H9 (cell line): Measurements from ENCODE around the gene RNF208. TPM values are rescaled to one million over a fixed set of nuclear protein-coding genes. Genes with fewer than 3 reads are reported as not detected.

Source experiments
- DNase-seq: peaks from one replicate; pipeline ENCODE4 v3.0.0-alpha.2; 2017
- H2AFZ ChIP-seq: one replicate; pipeline ENCODE4 v1.6.1; 2013; ENCODE audit warnings: mild to moderate bottlenecking, low read length, control low read depth, moderate library complexity
- H2AK5ac ChIP-seq: 2 replicates; pipeline ENCODE4 v1.6.1; 2013; ENCODE audit warnings: low read length, control low read depth, mixed read lengths; ENCODE audit not compliant: insufficient read length
- H2BK120ac ChIP-seq: one replicate; pipeline ENCODE4 v1.6.1; 2013; ENCODE audit warnings: low read depth, mild to moderate bottlenecking, low read length, control low read depth, inconsistent platforms; ENCODE audit not compliant: poor library complexity, severe bottlenecking
- H2BK12ac ChIP-seq: 2 replicates; pipeline ENCODE4 v1.6.1; 2013; ENCODE audit warnings: low read length, control low read depth, mixed read lengths, low read depth; ENCODE audit not compliant: insufficient read length
- H2BK15ac ChIP-seq: 2 replicates; pipeline ENCODE4 v1.6.1; 2013; ENCODE audit warnings: low read depth, low read length, control low read depth
- H2BK20ac ChIP-seq: one replicate; pipeline ENCODE4 v1.6.1; 2013; ENCODE audit warnings: low read depth, mild to moderate bottlenecking, low read length, control low read depth, inconsistent platforms; ENCODE audit not compliant: poor library complexity, severe bottlenecking
- H2BK5ac ChIP-seq: 2 replicates; pipeline ENCODE4 v1.6.1; 2013; ENCODE audit warnings: low read length, control low read depth, mixed read lengths; ENCODE audit not compliant: insufficient read length
- H3K14ac ChIP-seq: 2 replicates; pipeline ENCODE4 v1.6.1; 2013; ENCODE audit warnings: low read length, control low read depth; ENCODE audit not compliant: insufficient read depth
- H3K18ac ChIP-seq: 2 replicates; pipeline ENCODE4 v1.6.1; 2013; ENCODE audit warnings: low read depth, mild to moderate bottlenecking, mixed read lengths, low read length, control low read depth; ENCODE audit not compliant: insufficient read length
- H3K23ac ChIP-seq: 2 replicates; pipeline ENCODE4 v1.6.1; 2013; ENCODE audit warnings: low read length, control low read depth, mixed read lengths, low read depth; ENCODE audit not compliant: insufficient read length
- H3K23me2 ChIP-seq: 2 replicates; pipeline ENCODE4 v1.6.1; 2013; ENCODE audit warnings: low read depth, mild to moderate bottlenecking, mixed read lengths, low read length, control low read depth; ENCODE audit not compliant: insufficient read length, poor library complexity, severe bottlenecking
- H3K27ac ChIP-seq: 2 replicates; pipeline ENCODE4 v1.5.1; 2013; ENCODE audit warnings: low read length, control low read depth, mixed read lengths, low read depth; ENCODE audit not compliant: insufficient read length
- H3K27me3 ChIP-seq: 2 replicates; pipeline ENCODE4 v1.6.1; 2013; ENCODE audit warnings: low read length, control low read depth, inconsistent platforms; ENCODE audit not compliant: insufficient read depth
- H3K4ac ChIP-seq: 2 replicates; pipeline ENCODE4 v1.6.1; 2013; ENCODE audit warnings: low read depth, mild to moderate bottlenecking, control low read depth, inconsistent platforms, low read length, moderate library complexity
- H3K4me1 ChIP-seq: 2 replicates; pipeline ENCODE4 v1.6.1; 2013; ENCODE audit warnings: low read length, control low read depth, inconsistent platforms; ENCODE audit not compliant: insufficient read depth
- H3K4me2 ChIP-seq: 2 replicates; pipeline ENCODE4 v1.6.1; 2013; ENCODE audit warnings: low read length, control low read depth, mixed read lengths; ENCODE audit not compliant: insufficient read length, insufficient read depth
- H3K56ac ChIP-seq: 2 replicates; pipeline ENCODE4 v1.6.1; 2013; ENCODE audit warnings: low read depth, mild to moderate bottlenecking, mixed read lengths, low read length, control low read depth; ENCODE audit not compliant: insufficient read length
- H3K79me1 ChIP-seq: 2 replicates; pipeline ENCODE4 v1.6.1; 2013; ENCODE audit warnings: low read depth, mild to moderate bottlenecking, moderate library complexity, low read length, control low read depth, inconsistent platforms; ENCODE audit not compliant: insufficient read depth, poor library complexity, severe bottlenecking
- H3K79me2 ChIP-seq: 2 replicates; pipeline ENCODE4 v1.6.1; 2013; ENCODE audit warnings: low read length, control low read depth, inconsistent platforms; ENCODE audit not compliant: insufficient read depth
- H3K9ac ChIP-seq: 2 replicates; pipeline ENCODE4 v1.6.1; 2013; ENCODE audit warnings: low read length, control low read depth, mixed read lengths; ENCODE audit not compliant: insufficient read length; ENCODE audit errors: extremely low read depth
- H3K9me3 ChIP-seq: one replicate; pipeline ENCODE4 v1.6.1; 2013; ENCODE audit warnings: low read depth, low read length, inconsistent platforms; ENCODE audit not compliant: control insufficient read depth
- H3T11ph ChIP-seq: one replicate; pipeline ENCODE4 v1.6.1; 2013; ENCODE audit warnings: mild to moderate bottlenecking, low read length, control low read depth, inconsistent platforms
- H4K20me1 ChIP-seq: one replicate; pipeline ENCODE4 v1.6.1; 2013; ENCODE audit not compliant: control insufficient read depth, insufficient read length, insufficient read depth
- H4K5ac ChIP-seq: 2 replicates; pipeline ENCODE4 v1.6.1; 2013; ENCODE audit warnings: low read depth, mild to moderate bottlenecking, mixed read lengths, low read length, control low read depth; ENCODE audit not compliant: insufficient read length
- H4K8ac ChIP-seq: replicated peaks from 2 replicates; pipeline ENCODE4 v1.6.1; 2013; ENCODE audit warnings: low read length, control low read depth, mixed read lengths, low read depth; ENCODE audit not compliant: insufficient read length
- H4K91ac ChIP-seq: 2 replicates; pipeline ENCODE4 v1.6.1; 2013; ENCODE audit warnings: low read depth, mild to moderate bottlenecking, moderate library complexity, mixed read lengths, low read length, control low read depth; ENCODE audit not compliant: insufficient read length
- H3K27ac Mint-ChIP-seq, 3 experiments: 2 replicates in 2 of 3; 3 replicates in 1 of 3; pipeline ENCODE4 v1.8.0; 2020 to 2021; ENCODE audit warnings: mixed read lengths in 3 of 3, mild to moderate bottlenecking in 1 of 3, moderate library complexity in 1 of 3
- H3K27me3 Mint-ChIP-seq: 2 replicates; pipeline ENCODE4 v1.8.0; 2021; ENCODE audit warnings: low read depth, mild to moderate bottlenecking, moderate library complexity, mixed read lengths
- H3K36me3 Mint-ChIP-seq, 3 experiments: 2 replicates in 2 of 3; 3 replicates in 1 of 3; pipeline ENCODE4 v1.8.0; 2020 to 2021; ENCODE audit warnings: low read depth in 3 of 3, mixed read lengths in 3 of 3; ENCODE audit not compliant: insufficient read depth in 1 of 3
- H3K4me1 Mint-ChIP-seq, 2 experiments: 2 replicates each; pipeline ENCODE4 v1.8.0; 2020; ENCODE audit warnings: mixed read lengths in 2 of 2
- H3K4me3 Mint-ChIP-seq, 2 experiments: 2 replicates in 1 of 2; 3 replicates in 1 of 2; pipeline ENCODE4 v1.8.0; 2020 to 2021; ENCODE audit warnings: mild to moderate bottlenecking in 2 of 2, mixed read lengths in 2 of 2, moderate library complexity in 1 of 2
- H3K9me3 Mint-ChIP-seq, 2 experiments: 2 replicates in 1 of 2; 3 replicates in 1 of 2; pipeline ENCODE4 v1.8.0; 2020; ENCODE audit warnings: mild to moderate bottlenecking in 2 of 2, mixed read lengths in 2 of 2, moderate library complexity in 1 of 2
- WGBS: extraction: QIAGEN DNeasy Blood & Tissue Kit; methylation state at CpG from one replicate; pipeline ENCODE4 v1.1.7; 2013; ENCODE audit warnings: missing lambda C conversion rate, low lambda C conversion rate, mixed read lengths; ENCODE audit not compliant: insufficient read length; ENCODE audit errors: extremely low coverage; 5-methylcytosine and 5-hydroxymethylcytosine counted together
- total RNA-seq: library from RNA; stranded (reverse); gene quantifications from 2 replicates; pipeline ENCODE4 v1.2.1, GENCODE V29; 2021
- TF ChIP-seq, protein P1 (sequence below): fragments of 200-600 bp; sonication (generic); conservative IDR thresholded peaks from 3 replicates; pipeline ENCODE4 v1.8.0; 2021; ENCODE audit warnings: antibody characterized with exemption, mild to moderate bottlenecking

The RNF208 gene
- total RNA-seq, 1 experiment from 2014 or later, result 7.7 TPM

- peaks cover 6% of the 10 kb centered on the region; the same call in 1 of the 2 replicates for H3K79me2 ChIP-seq
- peak within 1 kb of the TSS; percentile 52 for H3K18ac ChIP-seq
- H3K79me1 ChIP-seq, result peaks cover 13% of the 10 kb centered on the region
- DNase-seq, result peak; percentile 99
- peak within 1 kb of the TSS; percentile 65 for H3K4me2 ChIP-seq
- H4K20me1 ChIP-seq, result no peaks in the 10 kb centered on the region
- no peak within 1 kb of the TSS for H2AK5ac ChIP-seq
- H3K36me3 Mint-ChIP-seq, result peaks cover 0 to 6% (median 0%) of the 10 kb centered on the region in 3 experiments; a peak in 4 of 7 replicates
- H3K14ac ChIP-seq, result peak within 1 kb of the TSS; percentile 86; the same call in 1 of the 2 replicates
- H3K4me1 ChIP-seq, result no peaks in the 10 kb centered on the region; the same call in 1 of the 2 replicates
- H4K5ac ChIP-seq, result no peak within 1 kb of the TSS
- H3K23ac ChIP-seq, result no peak within 1 kb of the TSS
- H3K9me3 ChIP-seq, result no peaks in the 10 kb centered on the region
- H3K27me3 Mint-ChIP-seq, result peaks cover 2% of the 10 kb centered on the region; the same call in 1 of the 2 replicates
- H3T11ph ChIP-seq, result no peak within 1 kb of the TSS
- no peak within 1 kb of the TSS for H4K91ac ChIP-seq
- no peak within 1 kb of the TSS for H2BK20ac ChIP-seq
- H3K56ac ChIP-seq, result no peak within 1 kb of the TSS
- H3K27me3 ChIP-seq, result no peaks in the 10 kb centered on the region
- H2BK12ac ChIP-seq, result no peak within 1 kb of the TSS
- H3K9ac ChIP-seq, result peak within 1 kb of the TSS; percentile 67
- H3K27ac ChIP-seq, result no peak within 1 kb of the TSS
- no peak within 1 kb of the TSS for H4K8ac ChIP-seq
- H3K27ac Mint-ChIP-seq, result peak within 1 kb of the TSS; percentile 18 to 82 (median 66); a peak in 1 of 7 replicates
- H2BK5ac ChIP-seq, result no peak within 1 kb of the TSS
- H3K23me2 ChIP-seq, result peaks cover 8% of the 10 kb centered on the region
- peak within 1 kb of the TSS; percentile 78 to 88 for H3K4me3 Mint-ChIP-seq
- no peak within 1 kb of the TSS for H2AFZ ChIP-seq
- no peak within 1 kb of the TSS for H2BK15ac ChIP-seq
- TF ChIP-seq, protein P1, sequence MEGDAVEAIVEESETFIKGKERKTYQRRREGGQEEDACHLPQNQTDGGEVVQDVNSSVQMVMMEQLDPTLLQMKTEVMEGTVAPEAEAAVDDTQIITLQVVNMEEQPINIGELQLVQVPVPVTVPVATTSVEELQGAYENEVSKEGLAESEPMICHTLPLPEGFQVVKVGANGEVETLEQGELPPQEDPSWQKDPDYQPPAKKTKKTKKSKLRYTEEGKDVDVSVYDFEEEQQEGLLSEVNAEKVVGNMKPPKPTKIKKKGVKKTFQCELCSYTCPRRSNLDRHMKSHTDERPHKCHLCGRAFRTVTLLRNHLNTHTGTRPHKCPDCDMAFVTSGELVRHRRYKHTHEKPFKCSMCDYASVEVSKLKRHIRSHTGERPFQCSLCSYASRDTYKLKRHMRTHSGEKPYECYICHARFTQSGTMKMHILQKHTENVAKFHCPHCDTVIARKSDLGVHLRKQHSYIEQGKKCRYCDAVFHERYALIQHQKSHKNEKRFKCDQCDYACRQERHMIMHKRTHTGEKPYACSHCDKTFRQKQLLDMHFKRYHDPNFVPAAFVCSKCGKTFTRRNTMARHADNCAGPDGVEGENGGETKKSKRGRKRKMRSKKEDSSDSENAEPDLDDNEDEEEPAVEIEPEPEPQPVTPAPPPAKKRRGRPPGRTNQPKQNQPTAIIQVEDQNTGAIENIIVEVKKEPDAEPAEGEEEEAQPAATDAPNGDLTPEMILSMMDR, result no peak
- no CpG with 5 or more reads among the region's 118 CpGs for WGBS
- H3K4ac ChIP-seq, result no peak within 1 kb of the TSS
- H3K9me3 Mint-ChIP-seq, result no peaks in the 10 kb centered on the region
- no peak within 1 kb of the TSS for H2BK120ac ChIP-seq
- H3K4me1 Mint-ChIP-seq, result peaks cover 14 to 31% of the 10 kb centered on the region in 2 experiments
Observed at GRCh38 chr9:137200311-137201204, 21.5 kb downstream of the RNF208 start, which contains the start of gene TPRN. Gene TPRN (minus strand): TSS chr9:137200741. CDS start chr9:137200711, 30 bp downstream.
